Astrocyte (in vitro differentiated cells and primary cell): ENCODE data around the gene KCNQ1. TPM values are rescaled to one million over a fixed set of nuclear protein-coding genes. Genes with fewer than 3 reads are reported as not detected.

Source experiments
- DNase-seq: peaks from one replicate; pipeline ENCODE4 v3.0.0-alpha.2; 2010; ENCODE audit warnings: low read depth
- FAIRE-seq: peaks from 2 replicates; lab custom pipeline; 2011; peaks lifted over from hg19 to GRCh38; lab: Jason Lieb, UNC
- H2AFZ ChIP-seq: 2 replicates; pipeline ENCODE4 v1.6.0; 2012; ENCODE audit warnings: low read depth, low read length, inconsistent platforms
- H3K27ac ChIP-seq: 2 replicates; pipeline ENCODE4 v1.5.1; 2011; ENCODE audit warnings: low read depth, low read length, inconsistent platforms
- H3K27me3 ChIP-seq: 2 replicates; pipeline ENCODE4 v1.6.0; 2011; ENCODE audit warnings: low read length, inconsistent platforms; ENCODE audit not compliant: insufficient read depth
- H3K36me3 ChIP-seq: 2 replicates; pipeline ENCODE4 v1.5.1; 2011; ENCODE audit warnings: low read length, inconsistent platforms; ENCODE audit not compliant: insufficient read depth
- H3K4me1 ChIP-seq: 2 replicates; pipeline ENCODE4 v1.5.1; 2011; ENCODE audit warnings: low read length, inconsistent platforms; ENCODE audit not compliant: insufficient read depth
- H3K4me2 ChIP-seq: 2 replicates; pipeline ENCODE4 v1.6.0; 2012; ENCODE audit warnings: low read length, inconsistent platforms
- H3K4me3 ChIP-seq: 2 replicates; pipeline ENCODE4 v1.5.1; 2011; ENCODE audit warnings: low read depth, mild to moderate bottlenecking, low read length, inconsistent platforms; ENCODE audit not compliant: insufficient read depth
- H3K79me2 ChIP-seq: 2 replicates; pipeline ENCODE4 v1.6.0; 2012; ENCODE audit warnings: mild to moderate bottlenecking, low read length, inconsistent platforms; ENCODE audit not compliant: insufficient read depth
- H3K9ac ChIP-seq: 2 replicates; pipeline ENCODE4 v1.6.0; 2012; ENCODE audit warnings: mild to moderate bottlenecking, low read length, inconsistent platforms
- H3K9me3 ChIP-seq: 2 replicates; pipeline ENCODE4 v1.5.1; 2012; ENCODE audit warnings: low read depth, mild to moderate bottlenecking, low read length, inconsistent platforms; ENCODE audit not compliant: insufficient read depth
- H4K20me1 ChIP-seq: 2 replicates; pipeline ENCODE4 v1.6.0; 2012; ENCODE audit warnings: low read length, inconsistent platforms; ENCODE audit not compliant: insufficient read depth
- H3K27ac Mint-ChIP-seq: one replicate; pipeline ENCODE4 v1.8.0; 2021; ENCODE audit warnings: mild to moderate bottlenecking, mixed read lengths; ENCODE audit not compliant: unreplicated experiment
- H3K27me3 Mint-ChIP-seq: one replicate; pipeline ENCODE4 v1.8.0; 2021; ENCODE audit warnings: low read depth, mixed read lengths; ENCODE audit not compliant: unreplicated experiment
- H3K36me3 Mint-ChIP-seq: one replicate; pipeline ENCODE4 v1.8.0; 2021; ENCODE audit warnings: low read depth, mixed read lengths; ENCODE audit not compliant: unreplicated experiment
- H3K4me1 Mint-ChIP-seq: one replicate; pipeline ENCODE4 v1.8.0; 2021; ENCODE audit warnings: low read depth, mixed read lengths; ENCODE audit not compliant: unreplicated experiment
- H3K4me3 Mint-ChIP-seq: one replicate; pipeline ENCODE4 v1.8.0; 2021; ENCODE audit warnings: mild to moderate bottlenecking, moderate library complexity, mixed read lengths; ENCODE audit not compliant: unreplicated experiment
- H3K9me3 Mint-ChIP-seq: one replicate; pipeline ENCODE4 v1.8.0; 2021; ENCODE audit warnings: mild to moderate bottlenecking, mixed read lengths; ENCODE audit not compliant: unreplicated experiment
- EZH2 ChIP-seq: IDR thresholded peaks from 2 replicates; pipeline ENCODE4 v1.6.1; 2012; ENCODE audit warnings: mild to moderate bottlenecking, low read length, inconsistent platforms; ENCODE audit not compliant: insufficient read depth
- total RNA-seq: library from RNA; stranded (reverse); gene quantifications from 2 replicates; pipeline ENCODE4 v1.2.1, GENCODE V29; 2021
- TF ChIP-seq, protein P1 (sequence below): IDR thresholded peaks from 2 replicates; pipeline ENCODE4 v1.5.1; 2011; ENCODE audit warnings: low read depth, mild to moderate bottlenecking, inconsistent platforms, low read length, moderate library complexity; ENCODE audit not compliant: insufficient read depth

The KCNQ1 gene
- total RNA-seq, 1 donor from 2014 or later, result not detected

- H3K4me3 Mint-ChIP-seq, result no peak overlapping the region
- H2AFZ ChIP-seq, result no peak overlapping the region
- peaks cover 12% of the 10 kb centered on the region for H3K9me3 Mint-ChIP-seq
- peaks cover 33% of the 10 kb centered on the region for H4K20me1 ChIP-seq
- H3K4me1 Mint-ChIP-seq, result peaks cover 5% of the 10 kb centered on the region
- peaks cover 7% of the 10 kb centered on the region for H3K79me2 ChIP-seq
- H3K36me3 ChIP-seq, result no peaks in the 10 kb centered on the region
- no peaks in the 10 kb centered on the region for H3K4me1 ChIP-seq
- peaks cover 21% of the 10 kb centered on the region for H3K36me3 Mint-ChIP-seq
- peaks cover 8% of the 10 kb centered on the region for H3K27me3 Mint-ChIP-seq
- no peak overlapping the region for H3K4me2 ChIP-seq
- peaks cover 32% of the 10 kb centered on the region for H3K9me3 ChIP-seq
- no peak overlapping the region for H3K27ac ChIP-seq
- DNase-seq (no peak), FAIRE-seq (no peak)
- H3K27me3 ChIP-seq, result no peaks in the 10 kb centered on the region
- H3K27ac Mint-ChIP-seq, result no peak overlapping the region
- H3K4me3 ChIP-seq, result no peak overlapping the region
- no peak overlapping the region for H3K9ac ChIP-seq
- TF ChIP-seq, protein P1, sequence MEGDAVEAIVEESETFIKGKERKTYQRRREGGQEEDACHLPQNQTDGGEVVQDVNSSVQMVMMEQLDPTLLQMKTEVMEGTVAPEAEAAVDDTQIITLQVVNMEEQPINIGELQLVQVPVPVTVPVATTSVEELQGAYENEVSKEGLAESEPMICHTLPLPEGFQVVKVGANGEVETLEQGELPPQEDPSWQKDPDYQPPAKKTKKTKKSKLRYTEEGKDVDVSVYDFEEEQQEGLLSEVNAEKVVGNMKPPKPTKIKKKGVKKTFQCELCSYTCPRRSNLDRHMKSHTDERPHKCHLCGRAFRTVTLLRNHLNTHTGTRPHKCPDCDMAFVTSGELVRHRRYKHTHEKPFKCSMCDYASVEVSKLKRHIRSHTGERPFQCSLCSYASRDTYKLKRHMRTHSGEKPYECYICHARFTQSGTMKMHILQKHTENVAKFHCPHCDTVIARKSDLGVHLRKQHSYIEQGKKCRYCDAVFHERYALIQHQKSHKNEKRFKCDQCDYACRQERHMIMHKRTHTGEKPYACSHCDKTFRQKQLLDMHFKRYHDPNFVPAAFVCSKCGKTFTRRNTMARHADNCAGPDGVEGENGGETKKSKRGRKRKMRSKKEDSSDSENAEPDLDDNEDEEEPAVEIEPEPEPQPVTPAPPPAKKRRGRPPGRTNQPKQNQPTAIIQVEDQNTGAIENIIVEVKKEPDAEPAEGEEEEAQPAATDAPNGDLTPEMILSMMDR, result no peak
- no peak for TF ChIP-seq EZH2
Observed at GRCh38 chr11:2662430-2663299, 217.9 kb downstream of the KCNQ1 start.

DNA sequence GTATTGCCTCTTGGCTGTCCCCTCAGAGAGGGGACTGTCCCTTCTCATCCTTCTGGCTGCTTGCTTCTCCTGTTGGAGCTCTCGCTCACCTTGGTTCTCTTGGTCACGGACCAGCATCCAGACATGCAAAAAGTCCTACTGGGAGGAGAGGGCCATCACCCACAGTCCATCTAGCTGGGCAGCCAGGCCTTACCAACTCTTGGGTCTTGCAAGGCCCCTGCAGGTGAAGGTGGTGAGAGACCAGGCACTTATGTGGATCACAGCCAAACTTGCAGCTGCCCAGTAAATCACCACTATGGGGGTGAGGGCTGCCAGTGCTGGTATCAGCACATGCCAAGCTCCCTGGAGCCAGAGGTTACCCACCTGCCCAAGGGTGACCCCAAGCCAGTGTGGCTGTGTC lies 218.7 kb downstream of the KCNQ1 start:
- TF ChIP-seq, protein P1, result no peak
- TF ChIP-seq EZH2, result no peak
- Histone ChIP-seq H3K4me2 (no peak overlapping the region), H3K9ac (no peak overlapping the region), H3K36me3 (no peaks in the 10 kb centered on the region), H2AFZ (no peak overlapping the region), H3K27ac (no peak overlapping the region), H3K27me3 (no peaks in the 10 kb centered on the region), H3K79me2 (peaks cover 7% of the 10 kb centered on the region), H3K4me3 (no peak overlapping the region), H3K9me3 (peaks cover 31% of the 10 kb centered on the region), H3K4me1 (no peaks in the 10 kb centered on the region), H4K20me1 (peaks cover 40% of the 10 kb centered on the region)
- Mint-ChIP-seq H3K4me3 (no peak overlapping the region), H3K27ac (no peak overlapping the region), H3K4me1 (peaks cover 5% of the 10 kb centered on the region), H3K27me3 (peaks cover 8% of the 10 kb centered on the region), H3K36me3 (peaks cover 21% of the 10 kb centered on the region), H3K9me3 (peaks cover 12% of the 10 kb centered on the region)
- DNase-seq (no peak), FAIRE-seq (no peak)

GRCh38 chr11:2663915-2664314 lies 219.1 kb downstream of the KCNQ1 start:
- no peak for DNase-seq
- H3K9ac ChIP-seq, result no peak overlapping the region
- Mint-ChIP-seq H3K4me3 (no peak overlapping the region), H3K9me3 (peaks cover 12% of the 10 kb centered on the region), H3K4me1 (peaks cover under 1% of the 10 kb centered on the region), H3K27me3 (peaks cover 8% of the 10 kb centered on the region), H3K36me3 (peaks cover 21% of the 10 kb centered on the region), H3K27ac (no peak overlapping the region)
- H3K4me2 ChIP-seq, result no peak overlapping the region
- no peak overlapping the region for H2AFZ ChIP-seq
- TF ChIP-seq EZH2, result no peak
- TF ChIP-seq, protein P1, result no peak
- H4K20me1 ChIP-seq, result peaks cover 44% of the 10 kb centered on the region
- H3K79me2 ChIP-seq, result peaks cover 7% of the 10 kb centered on the region
- no peak overlapping the region for H3K27ac ChIP-seq
- H3K4me3 ChIP-seq, result no peak overlapping the region
- no peaks in the 10 kb centered on the region for H3K36me3 ChIP-seq
- FAIRE-seq, result no peak
- no peaks in the 10 kb centered on the region for H3K4me1 ChIP-seq
- H3K9me3 ChIP-seq, result peaks cover 26% of the 10 kb centered on the region
- H3K27me3 ChIP-seq, result no peaks in the 10 kb centered on the region
